ENCODE measurements around the gene HDHD5.

HDHD5 gene

GRCh38 chr22:17120711-17121232 is 38.3 kb downstream of the HDHD5 start:
- DNase-seq (ENCODE audit: low read depth, low spot score): no peak

GRCh38 chr22:17120281-17120680 is 38.8 kb downstream of the HDHD5 start:
- DNase-seq (ENCODE audit: low read depth, low spot score): no peak

- DNase-seq (ENCODE audit: low read depth, low spot score): no peak
These were observed 39.4 kb downstream of the HDHD5 start for GRCh38 chr22:17119481-17120202.

DNA sequence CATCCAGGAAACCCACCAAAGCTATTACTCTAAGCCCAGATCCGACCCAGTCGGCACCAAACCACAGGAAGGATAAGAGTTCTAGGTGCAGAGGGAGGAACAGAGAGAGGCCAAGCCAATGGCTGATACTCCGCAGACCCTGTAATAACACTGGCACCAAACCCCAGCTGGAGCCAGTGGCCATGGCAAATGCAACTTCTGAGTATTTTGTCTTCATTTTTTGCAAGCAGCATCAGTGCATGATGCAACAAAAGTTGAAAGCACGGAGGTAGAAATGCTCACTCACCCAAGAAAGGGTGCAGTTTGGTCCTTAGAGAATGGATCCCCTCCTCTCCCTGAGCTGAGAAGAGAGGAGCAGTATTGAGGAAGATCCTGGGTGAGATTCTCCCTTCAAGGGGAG is 40.7 kb downstream of the HDHD5 start:
- DNase-seq (ENCODE audit: low read depth, low spot score): no peak

GRCh38 chr22:17117890-17118289 is 41.2 kb downstream of the HDHD5 start:
- DNase-seq (ENCODE audit: low read depth, low spot score): no peak

DNA sequence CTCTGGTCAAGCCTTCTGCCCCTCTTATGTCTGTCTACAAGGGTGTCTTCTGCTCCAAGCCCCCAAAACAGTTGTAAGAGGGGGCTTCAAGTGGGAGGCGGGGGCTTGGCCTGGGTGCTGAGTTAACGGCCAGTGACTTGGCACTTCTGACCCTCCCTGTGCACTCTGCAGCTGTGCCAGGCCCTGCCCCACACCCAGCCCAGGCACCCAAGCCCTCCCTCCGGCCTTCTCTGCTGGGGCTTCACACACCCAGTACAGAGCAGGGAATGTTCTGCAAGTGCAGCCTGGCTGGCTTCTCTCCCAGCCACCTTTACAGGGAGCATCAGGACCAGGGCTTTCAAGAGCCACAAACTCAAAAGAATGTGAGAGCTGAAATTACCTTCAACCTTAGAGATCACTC is 41.7 kb downstream of the HDHD5 start:
- DNase-seq (ENCODE audit: low read depth, low spot score): no peak

- no peak for DNase-seq (ENCODE audit: low read depth, low spot score)
These were observed 42.3 kb downstream of the HDHD5 start for GRCh38 chr22:17116572-17117330.

GRCh38 chr22:17115945-17116565 is 43.0 kb downstream of the HDHD5 start:
- no peak for DNase-seq (ENCODE audit: low read depth, low spot score)

DNA sequence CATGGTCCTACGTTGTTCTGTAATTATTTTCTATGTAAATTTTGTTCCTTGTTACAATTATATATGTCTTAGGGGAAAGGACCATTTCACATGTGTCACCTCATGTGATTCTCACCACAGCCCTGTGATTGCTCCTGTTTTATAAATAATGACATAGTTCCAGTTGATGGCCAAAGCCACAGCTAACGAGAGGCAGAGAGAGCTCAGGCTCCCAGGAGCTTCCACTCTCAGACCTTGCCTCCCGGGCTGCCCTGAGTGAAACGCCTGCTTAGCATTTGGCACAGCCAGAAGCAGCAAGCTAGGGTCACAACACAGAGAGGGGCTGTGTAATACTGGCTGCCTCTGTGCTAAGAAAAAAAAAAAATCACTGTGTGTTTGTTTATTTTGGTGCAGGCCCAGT is 43.8 kb downstream of the HDHD5 start:
- DNase-seq (ENCODE audit: low read depth, low spot score): no peak

DNA sequence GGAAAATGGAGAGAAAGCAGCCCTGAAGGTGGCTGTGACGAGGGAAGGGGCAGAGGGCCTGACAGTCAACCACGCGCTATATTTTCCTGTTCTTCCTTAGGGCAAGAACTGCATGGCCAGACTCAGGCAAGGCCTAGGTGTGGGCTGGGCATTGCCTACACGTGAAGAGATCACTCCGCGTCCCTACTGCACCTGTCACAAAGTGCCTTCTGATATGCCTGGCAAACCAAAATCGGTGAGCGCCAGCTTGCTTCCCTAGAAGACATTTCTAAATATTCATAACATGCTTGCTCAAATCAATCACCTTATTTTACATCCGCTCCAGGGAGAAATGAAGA is 44.2 kb downstream of the HDHD5 start:
- no peak for DNase-seq (ENCODE audit: low read depth, low spot score)

DNA sequence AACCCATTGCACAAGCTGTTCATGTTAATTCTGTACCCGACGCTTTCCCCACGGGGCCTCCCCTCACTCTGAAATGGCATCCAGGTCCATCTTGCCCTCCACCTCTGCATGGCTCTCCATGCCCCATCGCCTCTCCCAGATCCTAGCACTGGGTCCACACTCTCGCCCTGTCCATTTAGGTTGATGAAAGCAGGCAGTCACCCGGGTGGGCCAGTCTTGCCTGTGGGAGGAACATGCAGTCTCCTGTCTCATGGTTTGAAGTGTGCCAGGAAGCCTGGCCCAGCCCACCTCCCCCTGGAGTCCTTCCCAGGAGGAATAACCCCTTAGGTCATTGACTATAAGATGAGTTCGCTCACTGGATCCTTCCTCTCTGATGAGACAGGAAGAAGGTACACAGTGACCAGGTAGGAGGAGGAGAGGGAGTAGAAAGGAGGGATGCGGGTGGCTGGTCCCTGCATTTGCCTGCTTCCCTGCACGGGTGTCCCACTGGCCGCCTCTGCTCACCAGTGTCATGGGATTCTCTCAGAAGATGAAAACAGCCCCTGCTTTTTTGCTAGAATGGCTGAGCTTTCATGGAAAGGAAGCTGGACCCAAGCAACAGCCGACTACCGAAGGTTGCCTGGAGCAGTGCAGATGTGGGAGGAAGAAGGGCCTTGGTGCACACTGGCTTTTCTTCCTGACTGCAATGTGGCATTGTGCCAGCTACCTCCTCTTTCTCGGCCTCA is 44.7 kb downstream of the HDHD5 start:
- DNase-seq (ENCODE audit: low read depth, low spot score): no peak

- DNase-seq (ENCODE audit: low read depth, low spot score): no peak
These were observed 45.5 kb downstream of the HDHD5 start for GRCh38 chr22:17113600-17113999.

GRCh38 chr22:17112491-17113042 is 46.5 kb downstream of the HDHD5 start:
- no peak for DNase-seq (ENCODE audit: low read depth, low spot score)

- DNase-seq (ENCODE audit: low read depth, low spot score): no peak
These were observed 48.1 kb downstream of the HDHD5 start for GRCh38 chr22:17110791-17111550.

GRCh38 chr22:17109976-17110375 is 49.1 kb downstream of the HDHD5 start:
- no peak for DNase-seq (ENCODE audit: low read depth, low spot score)

- DNase-seq (ENCODE audit: low read depth, low spot score): no peak
These were observed 49.8 kb downstream of the HDHD5 start for GRCh38 chr22:17109113-17109865.

DNA sequence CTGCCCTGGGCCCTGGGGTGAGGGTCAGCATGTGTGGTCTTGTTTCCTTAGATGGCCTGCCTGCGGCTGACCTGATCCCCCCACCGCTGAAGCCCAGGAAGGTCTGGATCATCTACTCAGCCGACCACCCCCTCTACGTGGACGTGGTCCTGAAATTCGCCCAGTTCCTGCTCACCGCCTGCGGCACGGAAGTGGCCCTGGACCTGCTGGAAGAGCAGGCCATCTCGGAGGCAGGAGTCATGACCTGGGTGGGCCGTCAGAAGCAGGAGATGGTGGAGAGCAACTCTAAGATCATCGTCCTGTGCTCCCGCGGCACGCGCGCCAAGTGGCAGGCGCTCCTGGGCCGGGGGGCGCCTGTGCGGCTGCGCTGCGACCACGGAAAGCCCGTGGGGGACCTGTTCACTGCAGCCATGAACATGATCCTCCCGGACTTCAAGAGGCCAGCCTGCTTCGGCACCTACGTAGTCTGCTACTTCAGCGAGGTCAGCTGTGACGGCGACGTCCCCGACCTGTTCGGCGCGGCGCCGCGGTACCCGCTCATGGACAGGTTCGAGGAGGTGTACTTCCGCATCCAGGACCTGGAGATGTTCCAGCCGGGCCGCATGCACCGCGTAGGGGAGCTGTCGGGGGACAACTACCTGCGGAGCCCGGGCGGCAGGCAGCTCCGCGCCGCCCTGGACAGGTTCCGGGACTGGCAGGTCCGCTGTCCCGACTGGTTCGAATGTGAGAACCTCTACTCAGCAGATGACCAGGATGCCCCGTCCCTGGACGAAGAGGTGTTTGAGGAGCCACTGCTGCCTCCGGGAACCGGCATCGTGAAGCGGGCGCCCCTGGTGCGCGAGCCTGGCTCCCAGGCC is 50.6 kb downstream of the HDHD5 start:
- DNase-seq (ENCODE audit: low read depth, low spot score): no peak

- DNase-seq (ENCODE audit: low read depth, low spot score): no peak
These were observed 51.6 kb downstream of the HDHD5 start for GRCh38 chr22:17107547-17107810.

GRCh38 chr22:17106785-17107546 is 52.1 kb downstream of the HDHD5 start:
- DNase-seq (ENCODE audit: low read depth, low spot score): no peak

Data from brain pericyte (primary cell).